HL-60 (cell line): ENCODE data around the gene PIGK.

ENCODE experiments used
- DNase-seq, 2 experiments: peaks; one replicate each; pipeline ENCODE4 v3.0.0-alpha.2; 2010 to 2020; ENCODE audit warnings: low read depth in 1 of 2, low spot score in 1 of 2
- H3K27ac ChIP-seq: fragments of 250-450 bp; sonication (Bioruptor Pico); replicated peaks from 2 replicates; pipeline ENCODE4 v1.5.1; 2020; ENCODE audit warnings: mild to moderate bottlenecking, moderate library complexity
- H3K27me3 ChIP-seq: fragments of 250-450 bp; sonication (Bioruptor Pico); 2 replicates; pipeline ENCODE4 v1.5.1; 2021; ENCODE audit warnings: mild to moderate bottlenecking, moderate library complexity; ENCODE audit not compliant: insufficient read depth, poor library complexity, severe bottlenecking
- H3K4me3 ChIP-seq: replicated peaks from 2 replicates; pipeline ENCODE4 v1.5.1; 2011; ENCODE audit warnings: mild to moderate bottlenecking, control low read depth, low read length; ENCODE audit not compliant: insufficient read depth
- CTCF ChIP-seq: IDR thresholded peaks from one replicate; pipeline ENCODE4 v1.5.1; 2011; ENCODE audit warnings: low read length, control low read depth, inconsistent platforms; ENCODE audit not compliant: insufficient read depth
- GABPA ChIP-seq: IDR thresholded peaks from 2 replicates; pipeline ENCODE4 v1.6.1; 2012; ENCODE audit warnings: low read depth
- POLR2AphosphoS5 ChIP-seq: IDR thresholded peaks from 2 replicates; pipeline ENCODE4 v1.6.1; 2012; ENCODE audit warnings: low read depth
- REST ChIP-seq: IDR thresholded peaks from 2 replicates; pipeline ENCODE4 v1.6.1; 2012; ENCODE audit warnings: low read depth; ENCODE audit not compliant: insufficient replicate concordance
- SPI1 ChIP-seq: IDR thresholded peaks from 2 replicates; pipeline ENCODE4 v1.6.1; 2012; ENCODE audit warnings: low read depth, mild to moderate bottlenecking, borderline replicate concordance

Gene PIGK

DNA sequence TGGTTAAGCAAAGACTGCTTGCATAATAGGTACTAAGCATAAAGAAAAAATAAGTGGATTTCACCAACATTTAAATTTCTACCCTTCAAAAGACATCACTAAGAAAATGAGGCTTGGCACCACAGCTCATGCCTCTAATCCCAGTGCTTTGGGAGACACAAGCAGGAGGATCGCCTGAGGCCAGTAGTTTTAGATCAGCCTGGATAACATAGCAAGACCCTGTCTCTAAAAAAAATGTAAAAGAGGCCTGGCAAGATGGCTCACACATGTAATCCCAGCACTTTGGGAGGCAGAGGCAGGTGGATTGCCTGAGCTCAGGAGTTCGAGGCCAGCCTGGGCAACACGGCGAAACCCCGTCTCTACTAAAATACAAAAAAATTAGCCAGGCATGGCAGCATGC, 73.0 kb downstream of the PIGK start:
- TF ChIP-seq CTCF, result no peak
- no peak for TF ChIP-seq REST
- TF ChIP-seq GABPA, result no peak
- no peak overlapping the region for H3K4me3 ChIP-seq
- DNase-seq, result no peak
- no peak overlapping the region for H3K27ac ChIP-seq
- H3K27me3 ChIP-seq, result no peaks in the 10 kb centered on the region

- no peak for DNase-seq
- no peak overlapping the region for H3K4me3 ChIP-seq
- H3K27me3 ChIP-seq, result no peaks in the 10 kb centered on the region
- H3K27ac ChIP-seq, result no peak overlapping the region
- no peak for TF ChIP-seq GABPA
- TF ChIP-seq CTCF, result no peak
- TF ChIP-seq REST, result no peak
- no peak for TF ChIP-seq SPI1
These were observed 75.6 kb downstream of the PIGK start for GRCh38 chr1:77143529-77144121.

- TF ChIP-seq REST (no peak), SPI1 (no peak), GABPA (no peak), POLR2AphosphoS5 (no peak), CTCF (no peak)
- Histone ChIP-seq H3K27ac (no peak overlapping the region), H3K4me3 (no peak overlapping the region), H3K27me3 (no peaks in the 10 kb centered on the region)
- DNase-seq, result no peak
These were observed 79.8 kb downstream of the PIGK start for GRCh38 chr1:77139389-77139788.
